ENCODE measurements around the gene GFAP.

DNA sequence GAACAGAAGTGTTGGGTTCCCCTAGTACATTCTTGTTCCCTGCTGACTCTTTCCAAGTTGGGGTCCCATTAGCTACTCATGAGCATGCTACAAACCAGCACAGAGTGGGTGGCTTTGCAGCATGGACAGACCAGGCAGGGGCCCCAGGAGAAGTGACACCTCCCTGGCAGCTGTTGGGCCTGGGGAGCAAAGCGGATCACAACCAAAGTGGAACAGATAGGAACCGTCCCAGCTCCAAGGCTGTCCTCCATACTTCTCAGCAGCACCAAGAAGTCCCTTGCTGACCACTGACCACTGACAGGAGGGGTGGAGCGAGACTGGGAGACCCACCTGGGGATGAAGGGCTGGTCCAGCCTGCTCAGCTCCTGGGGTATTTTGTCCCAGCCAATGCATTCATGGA lies 12.4 kb upstream of the GFAP start:
- TF ChIP-seq, protein P1, sequence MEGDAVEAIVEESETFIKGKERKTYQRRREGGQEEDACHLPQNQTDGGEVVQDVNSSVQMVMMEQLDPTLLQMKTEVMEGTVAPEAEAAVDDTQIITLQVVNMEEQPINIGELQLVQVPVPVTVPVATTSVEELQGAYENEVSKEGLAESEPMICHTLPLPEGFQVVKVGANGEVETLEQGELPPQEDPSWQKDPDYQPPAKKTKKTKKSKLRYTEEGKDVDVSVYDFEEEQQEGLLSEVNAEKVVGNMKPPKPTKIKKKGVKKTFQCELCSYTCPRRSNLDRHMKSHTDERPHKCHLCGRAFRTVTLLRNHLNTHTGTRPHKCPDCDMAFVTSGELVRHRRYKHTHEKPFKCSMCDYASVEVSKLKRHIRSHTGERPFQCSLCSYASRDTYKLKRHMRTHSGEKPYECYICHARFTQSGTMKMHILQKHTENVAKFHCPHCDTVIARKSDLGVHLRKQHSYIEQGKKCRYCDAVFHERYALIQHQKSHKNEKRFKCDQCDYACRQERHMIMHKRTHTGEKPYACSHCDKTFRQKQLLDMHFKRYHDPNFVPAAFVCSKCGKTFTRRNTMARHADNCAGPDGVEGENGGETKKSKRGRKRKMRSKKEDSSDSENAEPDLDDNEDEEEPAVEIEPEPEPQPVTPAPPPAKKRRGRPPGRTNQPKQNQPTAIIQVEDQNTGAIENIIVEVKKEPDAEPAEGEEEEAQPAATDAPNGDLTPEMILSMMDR (IDR thresholded peaks at IDR 0.05): no peak
- TF ChIP-seq POLR2A (IDR thresholded peaks at IDR 0.05) (no peak), EP300 (IDR thresholded peaks at IDR 0.05) (no peak)
